Gastroesophageal sphincter (tissue), 3 donors: ENCODE data around the gene UQCC3.

ENCODE experiments used
- CTCF ChIP-seq, 4 experiments: fragments of 200-600 bp in 2 of 4; fragments of 450-650 bp in 2 of 4; sonication (generic) in 1 of 4; IDR thresholded peaks; one replicate each; pipeline ENCODE4 v1.5.1; 2017 to 2019; ENCODE audit warnings: antibody characterized with exemption in 4 of 4, mild to moderate bottlenecking in 2 of 4, moderate library complexity in 2 of 4
- EP300 ChIP-seq: sonication (generic); formaldehyde crosslinking; IDR thresholded peaks from one replicate; pipeline ENCODE4 v1.6.1; 2017; ENCODE audit warnings: antibody characterized with exemption, mild to moderate bottlenecking
- POLR2AphosphoS5 ChIP-seq: sonication (generic); formaldehyde crosslinking; IDR thresholded peaks from one replicate; pipeline ENCODE4 v1.6.1; 2017; ENCODE audit warnings: antibody characterized with exemption

GRCh38 chr11:62710001-62710345 is 38.5 kb downstream of the UQCC3 start:
- no peak for TF ChIP-seq CTCF (IDR thresholded peaks at IDR 0.05)
- TF ChIP-seq POLR2AphosphoS5 = no peak
- no peak for TF ChIP-seq EP300
